Heart right ventricle (tissue), 16 donors: Measurements from ENCODE around the gene LARP4B. TPM values are rescaled to one million over a fixed set of nuclear protein-coding genes. Genes with fewer than 3 reads are reported as not detected.
A peak's percentile ranks its signal among the peaks of the same experiment; 100 is the strongest.

Experiments
- ATAC-seq, 8 donors: fragments of 200-7000 bp; cut with Tn5 transposase; one replicate each; pipeline ENCODE4 v1.9.1; 2020; ENCODE audit warnings: mild to moderate bottlenecking in 8 of 8, moderate library complexity in 8 of 8, moderate number of reproducible peaks in 1 of 8
- DNase-seq, 2 donors: peaks; one replicate each; pipeline ENCODE4 v3.0.0-alpha.2; 2020
- H3K27ac ChIP-seq, 10 donors: fragments of 200-600 bp; sonication (generic) in 2 of 10; one replicate each; pipeline versions ENCODE4 v1.5.0 to v1.8.0; 2020 to 2022; ENCODE audit warnings: mild to moderate bottlenecking in 3 of 10
- H3K27me3 ChIP-seq, 7 donors: fragments of 200-600 bp; one replicate each; pipeline ENCODE4 v1.8.0; 2021 to 2022; ENCODE audit warnings: mild to moderate bottlenecking in 2 of 7
- H3K36me3 ChIP-seq, 9 donors: fragments of 200-600 bp; sonication (generic) in 1 of 9; one replicate each; pipeline versions ENCODE4 v1.5.0 to v1.8.0; 2020 to 2022; ENCODE audit warnings: mild to moderate bottlenecking in 2 of 9
- H3K4me1 ChIP-seq, 9 donors: fragments of 200-600 bp; sonication (generic) in 1 of 9; one replicate each; pipeline versions ENCODE4 v1.5.0 to v1.8.0; 2020 to 2022; ENCODE audit warnings: mild to moderate bottlenecking in 4 of 9
- H3K4me3 ChIP-seq, 10 donors: fragments of 200-600 bp; sonication (generic) in 2 of 10; one replicate each; pipeline versions ENCODE4 v1.5.0 to v1.8.0; 2020 to 2022; ENCODE audit warnings: mild to moderate bottlenecking in 7 of 10, moderate library complexity in 2 of 10
- H3K9me3 ChIP-seq, 11 donors: fragments of 200-600 bp in 10 of 11; sonication (generic) in 2 of 11; one replicate each; pipeline versions ENCODE4 v1.5.0 to v1.8.0; 2013 to 2022; ENCODE audit warnings: mild to moderate bottlenecking in 2 of 11, control low read depth in 1 of 11, moderate library complexity in 1 of 11
- WGBS, 2 donors: extraction: QIAGEN DNeasy Blood & Tissue Kit; methylation state at CpG; one replicate each; pipeline ENCODE4 v1.1.7; 2013; ENCODE audit warnings: inconsistent platforms in 1 of 2; 5-methylcytosine and 5-hydroxymethylcytosine counted together
- intact Hi-C, 10 donors: fragments of 100-400 bp; cut with DNase I; formaldehyde crosslinking; loops; one replicate each; pipeline versions ENCODE4 v1.11.1 to v1.14.2; 2022
- polyA plus RNA-seq, 2 donors: library from polyadenylated mRNA; stranded (reverse); fragments of 200-250 nt; gene quantifications; one replicate each; pipeline ENCODE4 v1.2.3, GENCODE V29; 2013
- total RNA-seq, 10 donors: library from RNA; stranded (reverse); fragmentation: NEBNext Ultra II Directional in 3 of 10; extraction: Animal tissue kit (Norgen Biotek cat#: 25700) in 3 of 10; gene quantifications; one replicate each; pipeline versions ENCODE4 v1.2.1 to v1.2.4, GENCODE V29; 2021 to 2023
- TF ChIP-seq, protein P1 (sequence below), 9 donors: fragments of 200-600 bp; sonication (generic) in 2 of 9; IDR thresholded peaks; one replicate each; pipeline versions ENCODE4 v1.5.0 to v1.8.0; 2021 to 2022; ENCODE audit warnings: antibody characterized with exemption in 9 of 9, mild to moderate bottlenecking in 5 of 9, moderate library complexity in 1 of 9
- donor health status: Arrhythmogenic right ventricular cardiomyopathy.
- donor health status: ischemic (EF 13 %, LVEDD 7.1; RV severe dilation, severe dysfunction).
- donor health status: healthy with polysubstance abuse.
- donor health status: DM: no; HTN: yes; CAD: no.
- donor health status: DM: no; HTN: no; CAD: no.
- donor health status: ischemic (EF 25% LVEDD 6.9; RV normal size, moderate dysfunction).
- donor health status: ischemic (EF 25% LVEDD 5.7; RV mildly dilated, moderate dysfunction).
- donor health status: healthy.
- donor health status: DM: yes; HTN: yes; CAD: no.
- donor health status: Ischemic cardiomyopathy.
- donor health status: ischemic (EF 35%, LVEDD 5.7; RV mildly dilated, moderate dysfunction).
- donor health status: nonischemic (EF 11% LVEDD 7.7; RV severe dilation, severe dysfunction).
- donor health status: DM: yes; HTN: yes; CAD: no.
- donor health status: PGD.
- donor health status: ischemic (EF 29% LVEDD 5.4; RV normal size, mild dysfunction).
- donor health status: nonischemic (EF 23%, LVEDD 6.1; RV moderate dilation, normal function).

The LARP4B gene
- total and polyA plus RNA-seq, 12 donors, result 10.6 to 82.6 (median 61.9) TPM

DNA sequence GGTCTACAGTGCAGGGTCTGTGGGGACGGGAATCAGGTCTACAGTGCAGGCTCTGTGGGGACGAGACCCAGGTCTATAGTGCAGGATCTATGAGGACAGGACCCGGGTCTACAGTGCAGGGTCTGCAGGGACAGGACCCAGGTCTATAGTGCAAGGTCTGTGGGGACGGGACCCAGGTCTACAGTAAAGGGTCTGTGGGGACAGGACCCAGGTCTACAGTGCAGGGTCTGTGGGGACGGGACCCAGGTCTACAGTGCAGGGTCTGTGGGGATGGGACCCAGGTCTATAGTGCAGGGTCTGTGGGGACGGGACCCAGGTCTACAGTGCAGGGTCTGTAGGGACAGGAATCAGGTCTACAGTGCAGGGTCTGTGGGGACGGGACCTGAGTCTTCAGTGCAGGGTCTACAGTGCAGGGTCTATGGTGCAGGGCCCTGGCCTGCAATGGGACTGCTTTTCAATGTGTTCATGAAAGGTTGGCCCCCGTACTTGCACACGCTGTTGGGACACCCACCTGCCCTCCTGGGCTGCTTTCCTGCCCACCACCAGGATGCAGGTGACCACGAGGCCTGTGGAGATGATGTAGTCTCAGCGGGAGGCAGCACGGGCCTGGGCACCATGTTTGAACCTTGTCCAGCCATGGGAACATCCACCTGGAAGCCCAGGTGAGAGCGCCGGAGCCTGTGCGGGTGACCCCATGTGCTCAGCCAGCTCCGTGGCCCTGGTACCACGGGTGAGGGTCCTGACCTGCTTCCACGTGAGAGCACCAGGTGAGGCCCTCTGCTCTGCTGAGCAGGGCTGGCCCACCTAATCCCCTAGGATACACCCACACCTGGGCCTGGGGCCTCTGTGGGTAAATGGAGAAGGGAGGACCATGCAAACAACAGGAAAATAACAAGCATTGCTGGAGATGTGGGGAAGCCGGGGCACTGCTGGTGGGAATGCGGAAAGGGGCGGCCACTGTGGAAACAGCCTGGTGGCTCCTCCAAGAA, 150.7 kb downstream of the LARP4B start:
- ATAC-seq (no peak), DNase-seq (no peak)
- H3K27ac ChIP-seq, result no peak overlapping the region
- H3K36me3 ChIP-seq, result no peaks in the 10 kb centered on the region
- intact Hi-C loops, result loop anchor here in 3 of 10 donors (10.0 kb wide), 2 partner anchors 186 to 196 kb away; no protein-coding TSS in a partner anchor
- no peaks in the 10 kb centered on the region for H3K9me3 ChIP-seq
- TF ChIP-seq, protein P1, sequence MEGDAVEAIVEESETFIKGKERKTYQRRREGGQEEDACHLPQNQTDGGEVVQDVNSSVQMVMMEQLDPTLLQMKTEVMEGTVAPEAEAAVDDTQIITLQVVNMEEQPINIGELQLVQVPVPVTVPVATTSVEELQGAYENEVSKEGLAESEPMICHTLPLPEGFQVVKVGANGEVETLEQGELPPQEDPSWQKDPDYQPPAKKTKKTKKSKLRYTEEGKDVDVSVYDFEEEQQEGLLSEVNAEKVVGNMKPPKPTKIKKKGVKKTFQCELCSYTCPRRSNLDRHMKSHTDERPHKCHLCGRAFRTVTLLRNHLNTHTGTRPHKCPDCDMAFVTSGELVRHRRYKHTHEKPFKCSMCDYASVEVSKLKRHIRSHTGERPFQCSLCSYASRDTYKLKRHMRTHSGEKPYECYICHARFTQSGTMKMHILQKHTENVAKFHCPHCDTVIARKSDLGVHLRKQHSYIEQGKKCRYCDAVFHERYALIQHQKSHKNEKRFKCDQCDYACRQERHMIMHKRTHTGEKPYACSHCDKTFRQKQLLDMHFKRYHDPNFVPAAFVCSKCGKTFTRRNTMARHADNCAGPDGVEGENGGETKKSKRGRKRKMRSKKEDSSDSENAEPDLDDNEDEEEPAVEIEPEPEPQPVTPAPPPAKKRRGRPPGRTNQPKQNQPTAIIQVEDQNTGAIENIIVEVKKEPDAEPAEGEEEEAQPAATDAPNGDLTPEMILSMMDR (IDR thresholded peaks at IDR 0.05), result no peak
- peaks cover 0 to 33% (median 26%) of the 10 kb centered on the region in 7 donors for H3K27me3 ChIP-seq
- H3K4me3 ChIP-seq, result no peak overlapping the region
- WGBS, 2 donors, result 96 to 98% methylated on average over 21 of the region's 21 CpGs
- H3K4me1 ChIP-seq, result peaks cover 0 to 11% (median 8%) of the 10 kb centered on the region in 9 donors

- no peaks in the 10 kb centered on the region for H3K4me1 ChIP-seq
- no peak for DNase-seq
- H3K27ac ChIP-seq, result no peak overlapping the region
- ATAC-seq, result peak in 1 of 8 donors; percentile 14
- intact Hi-C loops, result no loop called here
- H3K9me3 ChIP-seq, result no peaks in the 10 kb centered on the region
- no peaks in the 10 kb centered on the region for H3K36me3 ChIP-seq
- H3K4me3 ChIP-seq, result no peak overlapping the region
- 78 to 83% methylated on average over 27 of the region's 27 CpGs for WGBS, 2 donors
- peaks cover 0 to 25% (median 10%) of the 10 kb centered on the region in 7 donors for H3K27me3 ChIP-seq
- TF ChIP-seq, protein P1 (IDR thresholded peaks at IDR 0.05), result no peak
Observed at GRCh38 chr10:778626-779330, 152.7 kb downstream of the LARP4B start.

DNA sequence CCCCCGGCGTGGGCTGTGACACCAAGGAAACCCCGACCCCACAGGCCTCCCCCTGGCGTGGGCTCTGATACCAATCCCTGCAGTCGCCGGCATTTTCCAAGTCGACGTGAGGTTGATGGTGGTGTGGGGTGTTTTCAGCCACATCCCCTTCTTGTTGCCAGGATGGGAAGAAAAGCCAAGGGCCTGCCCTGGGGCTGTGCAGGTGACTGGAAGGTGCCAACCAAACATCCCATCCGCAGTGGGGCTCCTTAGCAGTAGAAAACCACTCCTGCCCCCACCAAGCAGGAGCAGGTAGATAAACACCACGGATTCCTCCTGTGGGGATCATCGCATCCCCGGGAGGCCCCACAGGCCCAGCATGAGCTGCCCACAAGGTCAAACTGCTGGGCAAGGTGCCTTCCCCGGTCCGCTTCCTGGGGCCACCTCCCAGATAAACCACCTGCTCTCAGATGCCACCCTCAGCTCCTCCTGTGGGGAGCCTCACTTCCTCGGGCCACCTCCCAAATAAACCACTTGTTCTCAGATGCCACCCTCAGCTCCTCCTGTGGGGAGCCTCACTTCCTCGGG, 153.5 kb downstream of the LARP4B start:
- no peaks in the 10 kb centered on the region for H3K4me1 ChIP-seq
- H3K4me3 ChIP-seq, result no peak overlapping the region
- intact Hi-C loops, result no loop called here
- H3K27ac ChIP-seq, result no peak overlapping the region
- no peak for ATAC-seq
- H3K36me3 ChIP-seq, result no peaks in the 10 kb centered on the region
- TF ChIP-seq, protein P1 (IDR thresholded peaks at IDR 0.05), result no peak
- peaks cover 0 to 22% (median 10%) of the 10 kb centered on the region in 7 donors for H3K27me3 ChIP-seq
- 86% methylated on average over 14 to 16 of the region's 16 CpGs for WGBS, 2 donors
- DNase-seq, result no peak
- no peaks in the 10 kb centered on the region for H3K9me3 ChIP-seq

DNA sequence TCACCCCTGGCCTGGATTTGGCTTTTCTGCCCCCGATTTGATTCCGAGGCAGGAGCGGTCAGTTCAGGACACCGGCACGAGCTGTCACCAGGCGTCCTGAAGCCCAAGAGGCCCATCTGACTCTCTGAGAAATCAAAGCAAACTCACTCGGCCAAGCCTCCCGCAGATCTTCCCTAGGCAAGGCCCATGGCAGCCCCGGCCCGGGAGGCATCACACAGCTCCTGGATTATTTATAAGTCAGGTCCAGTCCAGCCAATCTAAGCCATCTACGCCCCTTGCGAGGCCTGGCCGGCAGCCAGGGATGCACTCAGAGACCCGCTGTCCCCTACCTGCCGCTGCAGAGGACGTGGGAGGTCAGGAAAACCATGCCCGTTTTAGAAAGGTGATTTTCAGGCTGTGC, 154.7 kb downstream of the LARP4B start:
- Histone ChIP-seq H3K27ac (no peak overlapping the region), H3K27me3 (peaks cover 0 to 11% (median 0%) of the 10 kb centered on the region in 7 donors), H3K4me3 (no peak overlapping the region), H3K9me3 (no peaks in the 10 kb centered on the region), H3K36me3 (no peaks in the 10 kb centered on the region), H3K4me1 (no peaks in the 10 kb centered on the region)
- intact Hi-C loops, result no loop called here
- WGBS, 2 donors, result 81 to 82% methylated on average over 17 of the region's 17 CpGs
- TF ChIP-seq, protein P1 (IDR thresholded peaks at IDR 0.05), result no peak
- DNase-seq, result no peak
- ATAC-seq, result no peak
